Fibroblast of skin of back (primary cell): Measurements from ENCODE around the gene SAPCD1. TPM values are rescaled to one million over a fixed set of nuclear protein-coding genes. Genes with fewer than 3 reads are reported as not detected.

Experiments
- DNase-seq: peaks from one replicate; pipeline ENCODE4 v3.0.0-alpha.2; 2013
- polyA plus RNA-seq, 2 experiments: library from polyadenylated mRNA; unstranded; fragments of 120-200 nt; gene quantifications; one replicate each; pipeline ENCODE4 v1.2.1, GENCODE V29; 2013; ENCODE audit not compliant: insufficient read length in 2 of 2

The SAPCD1 gene
- 4.1 TPM for polyA plus RNA-seq (2013, experiment 1 of 2; ENCODE audit: insufficient read length)
- 1.0 TPM for polyA plus RNA-seq (2013, experiment 2 of 2; ENCODE audit: insufficient read length)

DNA sequence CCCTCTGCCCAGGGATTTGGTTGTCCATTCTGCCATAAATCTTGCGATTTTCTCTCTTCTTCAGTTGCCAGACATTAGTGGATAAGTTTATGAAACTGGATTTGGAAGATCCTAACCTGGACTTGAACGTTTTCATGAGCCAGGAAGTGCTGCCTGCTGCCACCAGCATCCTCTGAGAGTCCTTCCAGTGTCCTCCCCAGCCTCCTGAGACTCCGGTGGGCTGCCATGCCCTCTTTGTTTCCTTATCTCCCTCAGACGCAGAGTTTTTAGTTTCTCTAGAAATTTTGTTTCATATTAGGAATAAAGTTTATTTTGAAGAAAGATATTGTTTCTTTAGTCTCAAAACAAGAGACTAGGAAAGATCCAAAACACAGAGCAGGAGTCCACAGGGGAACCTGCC lies at the start of gene SAPCD1:
TSS of gene SAPCD1 (plus strand) at position 301 of the 400 bp plus-strand sequence. CDS start 399 bp downstream, outside the sequence.
- DNase-seq, result no peak

DNA sequence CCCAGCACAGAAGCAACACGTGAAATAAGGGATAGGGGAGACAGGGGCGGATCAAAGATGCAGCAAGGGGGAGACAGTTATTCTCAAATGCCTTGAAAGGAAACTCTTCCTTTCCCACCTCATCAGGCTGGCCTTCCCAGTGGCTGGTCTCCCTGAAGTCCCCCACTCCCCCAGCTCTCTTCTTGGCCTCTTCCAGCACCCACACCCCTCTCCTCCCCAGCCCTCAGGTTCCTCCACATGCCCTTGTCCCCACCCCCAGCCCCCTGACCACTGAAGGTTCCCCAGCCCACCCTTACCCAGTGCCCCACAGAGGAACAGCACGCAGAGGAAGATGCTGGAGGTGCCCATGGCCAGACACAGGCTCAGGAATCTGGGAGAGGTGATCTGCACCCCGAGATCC lies 49.0 kb upstream of the SAPCD1 start:
- DNase-seq, result no peak

DNA sequence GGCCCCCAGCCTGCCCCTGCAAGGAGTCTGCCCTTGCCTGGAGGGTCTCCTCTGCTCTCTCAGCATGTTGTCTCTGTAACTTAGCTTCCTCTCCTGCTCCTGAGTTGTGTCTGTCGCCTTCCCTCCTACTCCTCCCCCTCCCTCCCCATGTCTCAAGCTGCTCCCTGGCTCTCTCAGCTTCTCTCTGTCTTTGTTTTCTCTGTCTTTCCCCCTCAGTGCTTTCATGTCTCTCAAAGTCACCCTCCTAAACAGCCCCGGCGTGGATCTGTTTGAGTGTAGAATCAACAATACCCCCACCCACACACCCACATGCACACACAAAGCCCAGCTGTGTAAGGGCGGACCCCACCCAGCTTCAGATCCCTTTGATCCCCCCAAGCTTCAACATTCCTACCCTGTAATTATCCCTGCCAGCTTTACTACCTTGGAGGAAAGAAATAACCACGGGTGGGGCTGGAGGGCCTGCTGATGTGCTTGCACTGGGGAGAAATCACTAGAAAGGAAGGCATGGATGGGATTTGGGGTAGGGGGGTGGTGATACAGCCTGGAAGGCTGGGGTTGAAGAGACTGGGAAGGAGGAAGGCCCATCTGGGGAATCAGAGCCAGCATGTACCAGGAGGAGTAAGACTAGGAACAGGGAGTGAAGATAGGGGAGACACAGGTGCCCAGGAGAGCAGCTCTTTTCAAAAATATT lies 48.3 kb upstream of the SAPCD1 start:
- no peak for DNase-seq

DNA sequence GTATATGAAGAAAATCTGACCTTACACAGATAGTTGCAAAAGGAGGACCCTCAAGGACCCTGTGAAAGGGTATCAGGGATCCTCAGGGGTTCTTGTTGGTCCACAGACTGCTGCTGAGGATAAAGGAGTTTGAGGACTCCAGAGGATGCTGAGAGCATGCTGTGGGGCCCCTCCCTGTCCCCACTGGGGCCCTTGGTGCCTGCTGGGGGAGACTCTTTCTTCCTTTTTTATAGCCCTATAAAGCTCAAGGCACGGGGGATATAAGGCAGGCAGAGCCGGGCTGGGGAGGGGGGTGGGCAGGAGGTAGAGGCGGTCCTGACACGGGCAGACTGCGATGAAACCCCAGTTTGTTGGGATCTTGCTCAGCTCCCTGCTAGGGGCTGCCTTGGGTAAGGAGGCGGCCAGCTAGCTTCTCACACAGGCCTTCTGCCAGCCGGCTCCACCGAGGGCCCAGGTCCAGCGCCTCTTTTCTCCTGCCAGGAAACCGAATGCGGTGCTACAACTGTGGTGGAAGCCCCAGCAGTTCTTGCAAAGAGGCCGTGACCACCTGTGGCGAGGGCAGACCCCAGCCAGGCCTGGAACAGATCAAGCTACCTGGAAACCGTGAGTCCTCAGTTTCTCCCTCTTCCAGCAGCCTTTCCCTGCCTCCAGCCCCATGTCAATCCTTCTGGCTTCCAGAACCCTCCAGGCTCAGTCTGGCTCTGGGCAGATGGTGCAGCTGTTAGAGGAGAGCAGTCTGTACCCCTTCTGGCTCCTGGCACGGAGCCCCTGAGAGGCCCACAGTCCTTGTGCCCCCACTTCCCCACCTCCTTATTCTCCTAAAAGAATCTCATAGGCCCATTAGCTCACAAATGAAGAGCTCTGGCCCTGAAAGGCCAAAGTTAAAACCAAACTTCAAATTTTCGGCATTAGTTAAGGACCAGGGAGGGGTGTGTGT lies 47.2 kb upstream of the SAPCD1 start, which contains the start of gene LY6G6D:
TSS of gene LY6G6D (plus strand) at position 327 of the 937 bp plus-strand sequence. CDS start at position 335, 8 bp downstream.
- no peak for DNase-seq

DNA sequence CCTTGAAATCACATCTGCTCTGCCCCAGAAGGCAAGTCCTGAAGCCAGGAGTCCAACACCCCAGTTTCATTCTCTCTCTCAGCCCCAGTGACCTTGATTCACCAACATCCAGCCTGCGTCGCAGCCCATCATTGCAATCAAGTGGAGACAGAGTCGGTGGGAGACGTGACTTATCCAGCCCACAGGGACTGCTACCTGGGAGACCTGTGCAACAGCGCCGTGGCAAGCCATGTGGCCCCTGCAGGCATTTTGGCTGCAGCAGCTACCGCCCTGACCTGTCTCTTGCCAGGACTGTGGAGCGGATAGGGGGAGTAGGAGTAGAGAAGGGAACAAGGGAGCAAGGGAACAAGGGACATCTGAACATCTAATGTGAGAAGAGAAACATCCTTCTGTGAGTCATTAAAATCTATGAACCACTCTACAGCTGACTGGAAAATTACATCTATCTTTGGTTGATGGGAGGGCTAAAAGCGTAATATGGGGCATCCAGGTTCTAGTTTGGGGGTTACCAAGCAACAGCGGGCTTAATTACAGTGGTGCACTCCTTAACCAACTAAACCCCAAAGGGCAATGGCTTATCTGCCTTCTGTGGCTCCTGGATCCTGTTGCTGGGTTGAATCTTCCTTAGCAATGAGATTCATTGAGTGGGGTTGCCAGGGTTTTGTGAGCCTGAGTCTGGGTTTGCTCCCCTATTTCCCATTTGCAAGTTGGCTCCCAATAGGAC lies 44.8 kb upstream of the SAPCD1 start:
- DNase-seq, result no peak

DNA sequence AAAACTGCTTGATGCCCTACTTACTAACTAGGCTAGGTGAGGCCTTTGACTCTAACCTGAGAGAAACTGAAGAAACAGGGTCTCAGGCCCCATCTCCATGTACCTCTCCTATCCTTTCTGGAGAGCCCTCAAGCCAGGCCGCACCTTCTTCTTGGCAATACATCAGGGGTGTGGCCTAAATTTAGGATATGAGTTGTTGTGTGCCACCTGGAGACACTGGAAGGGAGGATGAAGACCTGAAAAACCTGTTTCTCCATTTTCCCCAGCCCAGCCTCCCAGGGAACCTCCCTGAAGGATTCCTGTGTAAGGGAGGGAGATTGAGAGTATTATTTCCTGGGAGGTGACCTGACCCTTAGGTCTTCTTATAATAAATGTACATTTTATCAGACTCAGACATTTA lies 44.2 kb upstream of the SAPCD1 start:
- no peak for DNase-seq

DNA sequence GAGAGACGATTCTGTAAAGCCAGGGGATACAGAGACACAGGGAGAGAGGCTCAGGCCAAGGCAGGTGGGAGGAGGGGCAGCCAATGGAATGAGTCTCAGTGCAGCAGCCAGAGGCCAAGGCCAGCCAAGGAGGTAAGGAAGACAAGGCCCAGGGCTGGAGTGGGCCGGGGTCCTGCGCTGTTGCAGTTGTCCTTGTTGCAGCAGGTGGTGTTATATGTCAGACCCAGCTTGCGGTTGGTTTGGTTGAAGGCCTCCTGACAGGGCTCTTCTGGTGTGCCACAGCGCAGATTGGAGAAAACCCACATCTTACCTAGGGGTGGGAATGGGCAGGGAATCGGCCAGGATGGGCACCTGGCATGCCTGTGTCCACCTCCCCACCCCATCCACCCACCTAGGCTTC lies 43.5 kb upstream of the SAPCD1 start:
- no peak for DNase-seq

DNA sequence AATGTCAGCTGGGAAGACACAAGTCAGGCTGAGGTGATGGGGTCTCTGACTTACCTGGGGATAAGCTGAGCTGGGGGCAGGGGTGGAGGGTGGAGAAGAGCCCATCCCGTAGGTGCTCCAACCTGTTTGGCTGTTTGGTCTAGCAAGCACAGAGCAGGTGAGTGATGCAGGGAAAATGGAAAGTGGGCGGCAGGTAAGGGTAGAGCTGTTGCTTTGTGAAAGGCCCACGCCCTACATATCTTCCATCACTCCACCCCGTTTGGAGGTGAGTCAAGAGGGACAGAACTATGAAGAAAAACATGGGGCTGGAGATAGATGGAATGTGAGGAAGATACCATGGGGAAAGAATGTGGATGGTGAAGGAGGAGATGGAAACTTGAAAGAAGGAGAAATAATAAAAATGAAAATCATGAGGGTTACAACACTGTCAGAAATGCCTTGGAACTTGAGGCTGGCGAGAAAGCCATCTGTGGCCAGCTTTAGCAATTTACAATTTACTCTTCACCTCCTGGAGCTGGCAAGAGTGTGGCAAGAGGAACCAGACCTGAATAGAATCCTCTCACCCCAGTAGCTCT lies 42.2 kb upstream of the SAPCD1 start:
- no peak for DNase-seq

DNA sequence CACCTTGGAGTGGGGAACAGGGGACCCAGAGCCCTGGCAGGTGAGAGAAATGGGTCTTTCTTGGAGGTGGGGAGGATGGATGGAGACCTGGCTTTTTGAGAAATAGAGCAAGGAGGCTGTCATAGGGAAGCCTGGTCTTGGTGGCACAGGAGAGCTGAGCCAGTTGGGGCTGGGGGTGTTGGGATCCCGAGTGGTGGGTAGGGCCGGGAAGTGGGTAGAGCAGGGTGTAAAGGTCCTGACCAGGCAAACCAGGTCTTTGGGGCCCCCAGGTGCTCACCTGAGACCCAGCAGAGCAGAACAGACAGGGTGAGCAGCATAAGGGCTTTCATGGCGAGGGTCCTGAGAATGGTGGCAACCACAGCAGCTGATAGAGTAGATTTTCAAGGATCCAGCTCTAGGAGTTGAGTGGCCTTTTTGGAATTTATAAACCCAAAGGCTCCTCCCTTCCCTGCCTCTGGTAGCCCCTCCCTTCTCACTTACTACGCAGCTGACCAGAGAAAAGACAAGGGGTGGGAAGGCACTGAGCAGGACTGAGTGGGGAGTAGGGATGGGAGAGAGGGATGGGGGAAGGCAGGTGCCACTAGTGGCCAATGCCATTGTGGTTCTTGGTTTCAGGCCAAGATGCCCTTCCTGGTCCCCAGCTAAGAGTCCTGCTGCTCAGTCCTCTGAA lies 41.0 kb upstream of the SAPCD1 start, which contains the start of gene LY6G6C:
TSS of gene LY6G6C (minus strand) at position 396 of the 670 bp plus-strand sequence. CDS start at position 329, 67 bp downstream.
- DNase-seq, result no peak

DNA sequence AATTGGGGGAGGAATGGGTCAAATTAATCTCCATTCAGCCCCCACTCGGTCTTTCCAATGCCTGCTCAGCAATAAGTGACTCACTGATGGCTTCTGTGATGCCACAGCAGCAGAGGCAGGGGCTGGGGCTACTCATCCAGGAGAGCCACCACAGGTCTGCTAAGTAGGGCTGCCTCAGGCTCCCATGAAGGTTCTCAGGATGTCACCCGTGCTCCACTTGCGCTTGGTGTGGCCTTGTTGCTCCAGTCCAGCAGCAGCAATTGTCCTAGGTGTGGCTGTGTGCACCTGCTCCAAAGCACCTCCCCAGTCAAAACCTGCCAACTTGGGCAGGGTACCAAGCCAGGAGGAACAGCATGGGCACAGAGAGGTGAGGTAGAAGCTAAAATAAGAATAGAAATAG lies 40.3 kb upstream of the SAPCD1 start:
- DNase-seq, result no peak

DNA sequence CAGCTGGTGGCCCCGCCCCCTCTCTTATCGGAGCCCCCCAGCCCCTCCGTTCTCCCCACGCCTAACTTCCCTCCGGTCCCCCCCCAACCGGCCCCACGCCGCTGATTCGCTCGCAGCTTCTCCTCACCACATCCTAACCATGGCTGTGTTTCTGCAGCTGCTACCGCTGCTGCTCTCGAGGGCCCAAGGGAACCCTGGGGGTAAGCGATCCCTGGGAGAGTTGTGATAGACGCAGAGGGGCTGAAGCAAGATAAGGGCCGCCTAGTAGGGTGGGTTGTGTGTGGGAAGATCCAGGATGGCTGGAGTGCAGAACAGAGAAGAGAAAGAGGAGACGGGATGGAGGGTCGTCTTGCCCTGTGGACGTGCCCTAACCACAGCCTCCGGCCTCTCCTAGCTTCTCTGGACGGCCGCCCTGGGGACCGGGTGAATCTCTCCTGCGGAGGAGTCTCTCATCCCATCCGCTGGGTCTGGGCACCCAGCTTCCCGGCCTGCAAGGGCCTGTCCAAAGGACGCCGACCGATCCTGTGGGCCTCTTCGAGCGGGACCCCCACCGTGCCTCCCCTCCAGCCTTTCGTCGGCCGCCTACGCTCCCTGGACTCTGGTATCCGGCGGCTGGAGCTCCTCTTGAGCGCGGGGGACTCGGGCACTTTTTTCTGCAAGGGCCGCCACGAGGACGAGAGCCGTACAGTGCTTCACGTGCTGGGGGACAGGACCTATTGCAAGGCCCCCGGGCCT lies 39.0 kb upstream of the SAPCD1 start, which contains the start of gene MPIG6B:
TSS of gene MPIG6B (plus strand) at position 129 of the 735 bp plus-strand sequence. CDS start at position 140, 11 bp downstream.
- no peak for DNase-seq

DNA sequence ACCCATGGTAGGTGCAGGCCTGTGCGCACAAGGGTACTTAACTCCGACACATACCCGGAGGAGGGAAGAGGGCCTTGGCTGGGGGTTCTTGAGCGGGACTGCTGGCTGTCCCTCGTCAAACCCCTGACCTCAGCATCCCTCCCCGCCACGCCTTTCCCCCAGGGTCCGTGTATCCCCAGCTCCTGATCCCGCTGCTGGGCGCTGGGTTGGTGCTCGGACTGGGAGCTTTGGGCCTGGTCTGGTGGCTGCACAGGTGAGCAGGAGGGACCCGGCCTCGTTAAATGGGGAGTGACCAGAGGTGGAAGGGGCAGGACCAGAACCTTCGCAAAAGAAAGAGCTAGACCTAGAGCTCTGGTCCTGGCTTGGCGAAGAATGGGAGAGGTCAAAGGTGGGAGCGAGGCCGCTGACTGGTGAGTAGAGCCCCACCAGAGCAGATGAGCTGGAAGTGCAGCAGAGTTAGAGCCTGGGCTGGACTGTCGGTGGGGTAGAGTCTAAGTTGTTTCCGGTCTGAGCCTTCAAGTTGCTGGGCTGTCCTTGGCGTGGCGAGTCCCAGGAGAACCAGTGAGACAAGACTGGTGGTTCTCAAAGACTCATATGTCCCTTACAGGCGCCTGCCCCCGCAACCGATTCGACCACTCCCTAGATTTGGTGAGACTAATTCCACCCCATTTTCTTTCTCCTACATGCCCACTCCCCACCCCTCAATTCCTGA lies 38.3 kb upstream of the SAPCD1 start:
- no peak for DNase-seq

DNA sequence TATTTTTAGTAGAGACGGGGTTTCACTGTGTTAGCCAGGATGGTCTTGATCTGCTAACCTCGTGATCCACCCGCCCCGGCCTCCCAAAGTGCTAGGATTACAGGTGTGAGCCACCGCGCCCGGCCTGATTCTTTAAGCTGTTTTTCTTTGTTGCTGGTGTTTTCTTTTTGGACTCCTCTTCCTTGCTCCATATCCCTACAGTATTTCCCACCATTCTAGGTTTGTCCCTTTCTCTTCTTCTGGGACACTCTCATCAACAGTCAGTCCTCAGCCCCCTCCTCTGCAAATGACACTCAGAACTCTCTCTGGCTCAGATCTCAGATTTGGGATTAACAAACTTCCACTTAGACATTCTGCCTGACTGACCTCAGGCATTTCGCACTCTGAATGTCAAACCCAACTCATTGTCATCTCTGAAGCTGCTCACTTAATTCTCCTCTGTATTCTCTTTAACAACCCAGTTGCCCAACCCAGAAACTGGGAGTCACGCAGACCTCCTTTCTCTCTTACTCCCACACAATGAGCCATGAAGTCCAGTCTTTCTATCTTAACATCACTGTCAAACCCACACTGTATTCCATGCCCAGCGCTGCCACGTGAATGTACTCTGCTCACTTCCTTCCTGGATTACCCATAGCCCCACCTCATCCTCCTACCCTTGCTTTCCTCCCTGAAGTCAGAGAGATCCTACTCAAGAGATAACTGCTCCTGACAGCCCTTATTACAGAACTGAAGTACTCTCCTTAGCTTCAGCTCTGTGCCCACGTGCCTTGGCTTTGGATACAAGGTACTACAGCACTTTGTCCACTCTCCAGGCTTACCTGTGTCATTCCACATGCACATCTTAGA lies 36.7 kb upstream of the SAPCD1 start:
- no peak for DNase-seq

DNA sequence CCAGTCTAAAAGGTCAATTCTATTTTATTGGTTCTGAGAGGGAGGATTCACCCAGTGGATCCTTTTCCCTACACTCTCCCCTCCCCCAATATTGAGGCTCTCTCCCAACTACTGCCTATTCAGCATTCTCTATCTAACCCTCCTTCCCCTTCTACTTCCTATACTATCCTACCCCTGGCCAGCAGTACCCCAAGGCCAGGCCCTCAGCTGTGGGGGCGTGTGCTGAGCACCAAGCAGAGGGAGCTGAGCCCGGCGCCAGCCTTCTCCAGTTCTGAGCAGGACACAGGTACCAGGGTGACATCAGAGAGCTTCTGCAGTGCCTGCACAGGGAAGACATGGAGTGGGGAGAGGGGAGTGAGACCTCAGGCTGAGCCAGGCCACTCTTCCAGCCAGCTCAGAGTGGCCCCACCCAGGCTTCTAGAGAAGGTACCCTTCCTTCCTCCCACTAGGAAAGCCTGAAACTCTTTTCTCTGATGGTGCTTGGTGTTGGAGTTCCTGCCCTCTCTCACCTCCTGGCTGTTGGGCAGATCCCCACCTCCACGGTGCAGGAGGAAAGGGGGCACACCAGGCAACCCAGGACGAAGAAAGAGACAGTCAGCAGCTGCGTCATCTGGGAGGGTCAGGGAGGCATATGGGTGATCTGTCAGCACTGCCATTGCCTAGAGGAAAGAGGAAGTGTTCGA lies 35.3 kb upstream of the SAPCD1 start:
- DNase-seq, result no peak

DNA sequence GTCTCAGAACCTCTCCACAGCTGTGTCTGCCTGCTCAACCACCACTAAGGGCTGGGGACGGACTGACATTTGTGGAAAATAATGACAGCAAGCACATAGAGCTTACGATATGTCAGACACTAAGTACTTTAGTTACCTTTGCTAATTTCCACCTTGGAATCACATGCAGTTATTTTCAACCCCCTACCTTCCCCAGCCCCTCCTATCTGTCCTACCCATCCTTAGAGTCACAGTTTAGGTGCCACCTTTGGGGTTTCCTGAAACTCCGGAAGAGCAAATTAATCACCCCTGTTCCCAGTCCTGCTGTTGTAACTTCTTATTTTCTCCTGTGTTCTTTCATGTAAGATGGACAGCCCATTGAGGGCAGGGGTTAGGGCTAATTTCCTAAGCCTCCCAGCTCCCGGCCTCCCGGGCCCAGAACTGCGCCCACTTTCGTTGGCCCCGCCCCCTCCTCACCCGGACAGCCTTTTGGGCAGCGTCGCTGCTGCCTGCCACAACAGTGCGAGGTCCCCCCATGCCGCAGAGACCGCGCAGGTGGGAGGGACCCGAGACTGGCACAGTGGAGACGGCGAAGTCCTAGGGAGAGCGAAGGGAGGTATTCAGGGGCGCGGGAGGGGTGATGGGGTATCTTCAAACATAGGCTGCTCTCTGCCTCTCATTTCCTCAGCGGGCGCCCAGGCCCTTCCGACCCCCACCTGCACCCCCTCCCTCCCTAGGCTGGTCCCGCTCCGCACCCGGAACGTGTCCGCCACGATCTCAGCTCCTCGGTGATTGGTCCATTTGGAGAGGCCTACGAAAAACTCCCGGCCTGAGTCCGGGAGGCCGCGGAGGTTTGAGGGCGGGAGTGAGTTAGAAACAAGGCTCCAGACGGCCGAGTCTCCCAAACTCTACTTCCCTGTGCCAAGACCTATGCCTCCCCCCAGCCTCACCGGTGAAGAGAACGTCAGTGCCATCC lies 34.5 kb upstream of the SAPCD1 start:
- no peak for DNase-seq

DNA sequence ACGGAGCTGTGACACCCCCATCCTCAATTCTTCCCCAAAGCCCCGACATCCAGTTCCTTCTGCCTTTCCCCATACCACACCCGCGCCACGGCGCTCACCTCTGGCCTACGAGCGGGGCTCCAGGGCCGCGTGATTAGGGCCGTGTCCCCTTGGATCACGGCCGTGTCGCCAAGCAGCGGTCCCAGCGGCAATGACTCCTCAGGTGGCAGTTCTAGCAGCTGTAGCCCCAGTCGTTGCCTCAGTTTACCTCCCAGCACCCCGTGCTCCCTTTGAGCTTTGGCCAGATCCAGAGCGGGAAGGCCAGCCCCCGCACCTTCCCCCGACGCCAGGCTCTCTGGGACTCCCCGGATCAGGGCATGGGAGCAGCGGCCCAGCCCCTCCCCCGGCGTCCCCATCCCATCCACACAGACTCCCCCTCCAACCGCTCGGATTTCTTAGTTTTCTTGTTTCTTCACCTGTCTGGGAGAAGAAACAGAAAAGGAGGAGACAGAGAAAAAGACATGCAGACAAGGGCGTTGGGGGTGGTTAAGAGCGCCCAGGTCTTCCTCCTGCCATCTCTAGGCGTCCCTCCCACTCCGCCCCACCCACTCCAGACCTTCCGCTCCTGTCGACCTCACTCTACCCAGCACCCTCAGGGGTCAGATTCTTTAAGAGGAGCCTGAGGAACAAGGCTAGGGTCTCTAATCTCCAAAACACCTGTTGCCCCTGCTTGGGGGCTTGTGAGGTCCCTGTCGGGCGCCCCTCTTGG lies 33.5 kb upstream of the SAPCD1 start, which contains the start of gene DDAH2:
TSS of gene DDAH2 (minus strand) at position 533 of the 748 bp plus-strand sequence. CDS start at position 395, 138 bp downstream.
- DNase-seq, result no peak
